HG02588 (cell line): ENCODE measurements around the gene CYSTM1.

Source experiments
- ATAC-seq: cut with Tn5 transposase; IDR thresholded peaks from one replicate; pipeline ENCODE4 v1.9.1; 2021; ENCODE audit warnings: mild to moderate bottlenecking, moderate library complexity; ENCODE audit not compliant: unreplicated experiment

Gene CYSTM1

GRCh38 chr5:140232731-140233130, 57.7 kb downstream of the CYSTM1 start:
- ATAC-seq = no peak

GRCh38 chr5:140234377-140234989, 59.5 kb downstream of the CYSTM1 start:
- no peak for ATAC-seq

- no peak for ATAC-seq
Measured at GRCh38 chr5:140235791-140236551, 61.0 kb downstream of the CYSTM1 start.

- no peak for ATAC-seq
Measured at GRCh38 chr5:140236891-140237598, 62.1 kb downstream of the CYSTM1 start.

GRCh38 chr5:140238756-140239155, 63.8 kb downstream of the CYSTM1 start:
- no peak for ATAC-seq

GRCh38 chr5:140239461-140239860, 64.5 kb downstream of the CYSTM1 start:
- ATAC-seq = no peak

- no peak for ATAC-seq
Measured at GRCh38 chr5:140239939-140240700, 65.1 kb downstream of the CYSTM1 start.

- ATAC-seq = no peak
Measured at GRCh38 chr5:140240987-140241706, 66.2 kb downstream of the CYSTM1 start.

- no peak for ATAC-seq
Measured at GRCh38 chr5:140242099-140242498, 67.1 kb downstream of the CYSTM1 start.

GRCh38 chr5:140242890-140243585, 68.0 kb downstream of the CYSTM1 start:
- no peak for ATAC-seq

- ATAC-seq = no peak
Measured at GRCh38 chr5:140243706-140244250, 68.8 kb downstream of the CYSTM1 start.

- ATAC-seq = peak; percentile 74
Measured at GRCh38 chr5:140244525-140245025, 69.6 kb downstream of the CYSTM1 start.

- no peak for ATAC-seq
Measured at GRCh38 chr5:140245341-140245740, 70.4 kb downstream of the CYSTM1 start.

GRCh38 chr5:140245926-140246325, 70.9 kb downstream of the CYSTM1 start:
- ATAC-seq = no peak

GRCh38 chr5:140246378-140247122, 71.6 kb downstream of the CYSTM1 start:
- ATAC-seq = no peak

GRCh38 chr5:140248414-140248813, 73.4 kb downstream of the CYSTM1 start:
- no peak for ATAC-seq

GRCh38 chr5:140249536-140249935, 74.5 kb downstream of the CYSTM1 start:
- no peak for ATAC-seq

- ATAC-seq = no peak
Measured at GRCh38 chr5:140250386-140250785, 75.4 kb downstream of the CYSTM1 start.

- peak; percentile 73 for ATAC-seq
Measured at GRCh38 chr5:140251527-140251973, 76.6 kb downstream of the CYSTM1 start.
